ENCODE data around the gene UPK3A. TPM values are rescaled to one million over a fixed set of nuclear protein-coding genes. Genes with fewer than 3 reads are reported as not detected.

UPK3A gene
- total RNA-seq, 2 donors from 2014 or later, result 12.6 to 103 TPM

DNA sequence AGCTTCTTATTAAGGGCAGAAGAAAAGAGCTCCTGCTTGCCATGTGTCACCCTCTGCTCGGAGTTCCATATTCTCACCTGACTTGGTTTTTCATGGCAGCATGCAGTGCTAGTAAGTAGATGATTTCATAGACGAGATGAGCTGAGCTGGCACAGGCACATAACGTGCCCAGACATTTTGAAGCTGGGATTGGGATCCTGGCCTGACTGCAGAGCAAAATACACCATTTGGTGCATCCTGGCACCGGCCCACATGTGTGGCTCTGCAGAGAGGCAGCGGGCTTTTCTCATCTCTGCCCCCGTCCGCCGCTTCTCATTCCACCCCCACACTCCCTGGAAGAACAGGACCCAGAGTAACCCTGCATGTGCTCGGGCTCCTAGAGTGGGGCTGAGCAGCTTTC lies 49.8 kb downstream of the UPK3A start:
- Histone ChIP-seq H3K27ac (peak overlapping the region; percentile 85 to 89), H3K4me3 (no peak overlapping the region), H3K4me1 (replicated peaks) (peaks cover 36% of the 10 kb centered on the region), H3K36me3 (peaks cover 0 to 5% of the 10 kb centered on the region in 2 donors), H3K27me3 (replicated peaks; ENCODE audit: insufficient read depth) (no peaks in the 10 kb centered on the region), H3K9me3 (no peaks in the 10 kb centered on the region)
- intact Hi-C loops (cut with DNase I), result no loop called here
- no peak for TF ChIP-seq POLR2A (IDR thresholded peaks at IDR 0.05)
- TF ChIP-seq, protein P1, sequence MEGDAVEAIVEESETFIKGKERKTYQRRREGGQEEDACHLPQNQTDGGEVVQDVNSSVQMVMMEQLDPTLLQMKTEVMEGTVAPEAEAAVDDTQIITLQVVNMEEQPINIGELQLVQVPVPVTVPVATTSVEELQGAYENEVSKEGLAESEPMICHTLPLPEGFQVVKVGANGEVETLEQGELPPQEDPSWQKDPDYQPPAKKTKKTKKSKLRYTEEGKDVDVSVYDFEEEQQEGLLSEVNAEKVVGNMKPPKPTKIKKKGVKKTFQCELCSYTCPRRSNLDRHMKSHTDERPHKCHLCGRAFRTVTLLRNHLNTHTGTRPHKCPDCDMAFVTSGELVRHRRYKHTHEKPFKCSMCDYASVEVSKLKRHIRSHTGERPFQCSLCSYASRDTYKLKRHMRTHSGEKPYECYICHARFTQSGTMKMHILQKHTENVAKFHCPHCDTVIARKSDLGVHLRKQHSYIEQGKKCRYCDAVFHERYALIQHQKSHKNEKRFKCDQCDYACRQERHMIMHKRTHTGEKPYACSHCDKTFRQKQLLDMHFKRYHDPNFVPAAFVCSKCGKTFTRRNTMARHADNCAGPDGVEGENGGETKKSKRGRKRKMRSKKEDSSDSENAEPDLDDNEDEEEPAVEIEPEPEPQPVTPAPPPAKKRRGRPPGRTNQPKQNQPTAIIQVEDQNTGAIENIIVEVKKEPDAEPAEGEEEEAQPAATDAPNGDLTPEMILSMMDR (IDR thresholded peaks at IDR 0.05), result no peak
- no peak for TF ChIP-seq POLR2AphosphoS5 (IDR thresholded peaks at IDR 0.05)
- peak; percentile 53 for DNase-seq (ENCODE audit: low spot score)
- 28% methylated on average over 9 of the region's 9 CpGs for WGBS

DNA sequence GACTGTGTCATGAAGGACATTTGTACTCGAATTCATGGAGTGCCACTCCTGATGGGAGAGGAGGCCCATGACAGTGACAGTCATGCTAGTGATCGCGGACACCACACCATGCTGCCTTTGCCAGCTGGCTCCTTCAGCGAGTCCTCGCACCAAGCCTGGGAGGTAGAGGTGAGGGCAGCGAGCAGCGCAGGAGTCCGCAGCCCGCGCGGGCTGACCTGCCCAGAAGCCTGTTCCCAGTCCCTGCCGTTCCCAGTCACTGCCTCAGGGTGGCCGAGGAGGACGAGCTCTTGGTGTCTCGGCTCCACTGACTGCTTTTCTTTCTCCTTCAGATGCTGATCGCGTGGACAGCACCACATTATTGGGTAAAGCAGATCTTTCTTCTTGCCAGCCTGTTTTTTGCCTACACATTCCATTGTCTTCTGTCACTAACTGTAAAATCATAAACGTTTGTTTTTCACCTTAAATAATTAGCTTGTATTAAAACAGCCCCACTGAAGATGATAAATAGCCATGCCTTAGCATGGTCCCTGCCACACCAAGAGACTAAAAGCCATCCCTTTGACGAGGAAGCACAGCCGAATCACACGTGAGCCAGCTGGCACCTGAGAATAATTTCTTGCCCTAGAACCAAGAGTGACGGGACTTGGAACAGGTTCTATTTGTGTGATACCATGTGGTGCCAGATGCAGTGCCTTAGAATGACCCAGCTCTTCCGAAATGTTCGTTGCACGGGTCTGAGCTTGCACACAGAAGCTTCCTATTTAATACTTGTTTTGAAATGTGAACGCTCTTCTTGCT lies 50.5 kb downstream of the UPK3A start:
- no peaks in the 10 kb centered on the region for H3K27me3 ChIP-seq (replicated peaks; ENCODE audit: insufficient read depth)
- H3K27ac ChIP-seq, result peak overlapping the region; percentile 85 to 89
- H3K4me3 ChIP-seq, result no peak overlapping the region
- intact Hi-C loops (cut with DNase I), result no loop called here
- DNase-seq (ENCODE audit: low spot score), result peak; percentile 81
- no peaks in the 10 kb centered on the region for H3K9me3 ChIP-seq
- H3K4me1 ChIP-seq (replicated peaks), result peaks cover 36% of the 10 kb centered on the region
- TF ChIP-seq, protein P1 (IDR thresholded peaks at IDR 0.05), result peak in 2 of 4 experiments; percentile 39 to 56
- TF ChIP-seq POLR2AphosphoS5 (IDR thresholded peaks at IDR 0.05) (peak; percentile 72), POLR2A (IDR thresholded peaks at IDR 0.05) (no peak)
- 25% methylated on average over 26 of the region's 26 CpGs for WGBS
- H3K36me3 ChIP-seq, result peaks cover 0 to 5% of the 10 kb centered on the region in 2 donors

DNA sequence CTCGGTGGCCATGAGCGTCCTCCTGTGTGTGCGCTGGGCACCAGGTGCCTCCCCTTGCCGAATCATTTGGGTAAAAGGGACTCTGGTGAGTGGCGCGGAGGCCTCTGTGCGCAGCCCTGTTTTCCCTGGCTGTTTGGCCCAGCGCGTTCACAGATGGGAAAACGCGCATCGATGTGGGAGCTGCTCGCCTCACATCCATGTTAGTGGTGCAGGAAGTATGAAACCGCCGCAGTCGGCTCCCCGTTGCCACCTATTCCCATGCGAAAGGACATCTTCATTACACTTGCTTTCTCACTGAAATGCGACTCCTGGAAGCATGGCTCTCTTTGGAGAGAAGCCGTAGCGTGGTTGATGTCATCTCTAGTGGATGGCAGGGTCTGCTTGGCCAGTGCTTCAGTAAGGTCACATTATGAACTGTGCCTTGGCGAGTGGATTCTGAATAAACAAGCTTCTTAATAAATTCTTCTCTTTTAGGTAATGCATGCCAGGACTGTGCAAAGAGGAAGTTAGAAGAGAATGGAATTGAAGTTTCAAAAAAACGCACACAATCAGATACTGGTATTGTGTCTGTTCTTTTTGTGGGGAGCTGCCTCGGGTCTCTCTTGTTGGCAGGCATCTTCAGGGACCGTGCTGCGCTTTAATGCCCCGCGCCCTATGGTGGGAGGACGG lies 51.2 kb downstream of the UPK3A start:
- Histone ChIP-seq H3K4me3 (no peak overlapping the region), H3K27me3 (replicated peaks; ENCODE audit: insufficient read depth) (no peaks in the 10 kb centered on the region), H3K4me1 (replicated peaks) (peaks cover 36% of the 10 kb centered on the region), H3K27ac (peak overlapping the region; percentile 85 to 89), H3K9me3 (no peaks in the 10 kb centered on the region), H3K36me3 (peaks cover 0 to 5% of the 10 kb centered on the region in 2 donors)
- TF ChIP-seq POLR2AphosphoS5 (IDR thresholded peaks at IDR 0.05), result no peak
- TF ChIP-seq POLR2A (IDR thresholded peaks at IDR 0.05), result no peak
- TF ChIP-seq, protein P1 (IDR thresholded peaks at IDR 0.05), result no peak
- intact Hi-C loops (cut with DNase I), result no loop called here
- DNase-seq (ENCODE audit: low spot score), result no peak
- WGBS, result 52% methylated on average over 29 of the region's 29 CpGs

DNA sequence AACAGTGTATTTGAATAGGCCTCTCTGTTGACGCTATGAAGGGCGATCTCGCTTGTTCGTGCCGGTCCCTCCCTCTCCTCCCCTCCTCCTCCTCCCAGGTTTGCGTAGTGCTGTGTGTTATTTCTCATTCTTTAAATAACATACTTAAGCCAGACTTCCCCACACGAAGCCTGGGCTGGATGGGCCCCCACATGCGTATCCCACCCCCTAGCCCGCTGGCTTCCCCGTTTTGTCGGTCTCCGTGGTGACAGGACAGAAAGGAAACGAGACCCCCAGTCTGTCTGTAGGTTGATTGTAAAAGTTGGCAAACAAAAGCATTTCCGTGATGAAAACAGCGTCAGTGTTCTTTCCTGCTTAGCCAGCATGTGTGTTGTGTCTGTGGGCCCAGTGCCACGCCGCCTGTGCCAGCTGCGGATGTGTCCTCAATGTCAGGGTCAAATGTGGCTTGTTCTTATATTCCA lies 52.3 kb downstream of the UPK3A start:
- Histone ChIP-seq H3K27me3 (replicated peaks; ENCODE audit: insufficient read depth) (no peaks in the 10 kb centered on the region), H3K4me3 (peak overlapping the region in 1 of 2 donors; percentile 18), H3K9me3 (no peaks in the 10 kb centered on the region), H3K4me1 (replicated peaks) (peaks cover 36% of the 10 kb centered on the region), H3K27ac (peak overlapping the region; percentile 85 to 89), H3K36me3 (peaks cover 0 to 8% of the 10 kb centered on the region in 2 donors)
- peak; percentile 90 for DNase-seq (ENCODE audit: low spot score)
- 10% methylated on average over 18 of the region's 18 CpGs for WGBS
- intact Hi-C loops (cut with DNase I), result no loop called here
- TF ChIP-seq, protein P1 (IDR thresholded peaks at IDR 0.05), result no peak
- TF ChIP-seq POLR2AphosphoS5 (IDR thresholded peaks at IDR 0.05), result peak; percentile 90
